Muscle layer of duodenum (tissue), 2 donors: ENCODE data around the gene TMPRSS11A.

Experiments used
- H3K27ac ChIP-seq: one replicate; pipeline ENCODE4 v1.7.0; 2013; ENCODE audit warnings: mild to moderate bottlenecking, low read length
- H3K27me3 ChIP-seq: one replicate; pipeline ENCODE4 v1.7.0; 2013; ENCODE audit warnings: low read depth, mild to moderate bottlenecking, control low read depth, low read length
- H3K36me3 ChIP-seq, 2 donors: one replicate each; pipeline ENCODE4 v1.7.0; 2013; ENCODE audit warnings: low read length in 2 of 2, control low read depth in 1 of 2, mild to moderate bottlenecking in 1 of 2; ENCODE audit not compliant: insufficient read depth in 2 of 2, control insufficient read depth in 1 of 2
- H3K4me1 ChIP-seq, 2 donors: one replicate each; pipeline ENCODE4 v1.7.0; 2013; ENCODE audit warnings: low read length in 2 of 2, mild to moderate bottlenecking in 2 of 2, control low read depth in 1 of 2, moderate library complexity in 1 of 2; ENCODE audit not compliant: insufficient read depth in 2 of 2, control insufficient read depth in 1 of 2
- H3K4me3 ChIP-seq, 2 donors: one replicate each; pipeline ENCODE4 v1.7.0; 2013; ENCODE audit warnings: low read length in 2 of 2, low read depth in 1 of 2, mild to moderate bottlenecking in 1 of 2
- H3K9me3 ChIP-seq, 2 donors: one replicate each; pipeline ENCODE4 v1.7.0; 2013; ENCODE audit warnings: low read length in 2 of 2, control low read depth in 1 of 2, mild to moderate bottlenecking in 1 of 2; ENCODE audit not compliant: control insufficient read depth in 1 of 2
- donor health status: healthy.

Gene TMPRSS11A

GRCh38 chr4:67935888-67936287 lies 27.4 kb downstream of the TMPRSS11A start:
- Histone ChIP-seq H3K27ac (no peak overlapping the region), H3K4me3 (no peak overlapping the region), H3K36me3 (no peaks in the 10 kb centered on the region), H3K9me3 (peaks cover 0 to 3% of the 10 kb centered on the region in 2 donors), H3K27me3 (no peaks in the 10 kb centered on the region), H3K4me1 (no peaks in the 10 kb centered on the region)

DNA sequence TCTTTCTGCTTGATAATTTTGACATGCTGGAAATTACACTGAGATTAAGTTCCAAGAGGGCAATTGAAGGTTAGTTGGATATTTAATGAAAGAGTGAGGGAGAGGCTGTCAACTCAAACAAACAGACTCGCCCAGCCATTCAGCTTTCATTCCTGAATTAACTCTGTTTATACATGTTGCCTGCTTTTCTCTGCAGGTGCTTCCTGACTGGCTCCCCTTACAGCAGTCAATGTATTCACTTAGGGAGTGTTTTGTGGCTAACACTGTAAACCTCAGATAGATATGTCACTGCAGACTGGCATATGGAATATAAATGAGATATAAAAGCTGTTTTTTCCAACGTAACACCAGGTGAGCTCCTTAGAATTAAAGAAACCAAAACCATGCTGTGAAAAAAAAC lies 28.7 kb downstream of the TMPRSS11A start:
- no peak overlapping the region for H3K27ac ChIP-seq

GRCh38 chr4:67933755-67934154 lies 29.5 kb downstream of the TMPRSS11A start:
- no peak overlapping the region for H3K4me3 ChIP-seq
- H3K27me3 ChIP-seq: no peaks in the 10 kb centered on the region
- peaks cover 0 to 3% of the 10 kb centered on the region in 2 donors for H3K9me3 ChIP-seq
- no peaks in the 10 kb centered on the region for H3K36me3 ChIP-seq
- H3K4me1 ChIP-seq: no peaks in the 10 kb centered on the region
- no peak overlapping the region for H3K27ac ChIP-seq

More for the DNA sequence above, 28.7 kb downstream of the TMPRSS11A start:
- H3K36me3 ChIP-seq: no peaks in the 10 kb centered on the region
- no peaks in the 10 kb centered on the region for H3K27me3 ChIP-seq
- peaks cover 0 to 3% of the 10 kb centered on the region in 2 donors for H3K9me3 ChIP-seq
- no peaks in the 10 kb centered on the region for H3K4me1 ChIP-seq
- H3K4me3 ChIP-seq: no peak overlapping the region

GRCh38 chr4:67933038-67933437 lies 30.3 kb downstream of the TMPRSS11A start:
- H3K36me3 ChIP-seq: no peaks in the 10 kb centered on the region
- no peak overlapping the region for H3K27ac ChIP-seq
- H3K9me3 ChIP-seq: peaks cover 0 to 3% of the 10 kb centered on the region in 2 donors
- H3K4me1 ChIP-seq: no peaks in the 10 kb centered on the region
- H3K27me3 ChIP-seq: no peaks in the 10 kb centered on the region
- no peak overlapping the region for H3K4me3 ChIP-seq

GRCh38 chr4:67931256-67931655 lies 32.0 kb downstream of the TMPRSS11A start:
- no peak overlapping the region for H3K4me3 ChIP-seq
- H3K27ac ChIP-seq: no peak overlapping the region
- H3K9me3 ChIP-seq: peaks cover 0 to 2% of the 10 kb centered on the region in 2 donors
- H3K27me3 ChIP-seq: no peaks in the 10 kb centered on the region
- H3K4me1 ChIP-seq: no peaks in the 10 kb centered on the region
- no peaks in the 10 kb centered on the region for H3K36me3 ChIP-seq

- H3K36me3 ChIP-seq: no peaks in the 10 kb centered on the region
- H3K4me3 ChIP-seq: no peak overlapping the region
Observed at GRCh38 chr4:67929426-67929825, 33.9 kb downstream of the TMPRSS11A start.

DNA sequence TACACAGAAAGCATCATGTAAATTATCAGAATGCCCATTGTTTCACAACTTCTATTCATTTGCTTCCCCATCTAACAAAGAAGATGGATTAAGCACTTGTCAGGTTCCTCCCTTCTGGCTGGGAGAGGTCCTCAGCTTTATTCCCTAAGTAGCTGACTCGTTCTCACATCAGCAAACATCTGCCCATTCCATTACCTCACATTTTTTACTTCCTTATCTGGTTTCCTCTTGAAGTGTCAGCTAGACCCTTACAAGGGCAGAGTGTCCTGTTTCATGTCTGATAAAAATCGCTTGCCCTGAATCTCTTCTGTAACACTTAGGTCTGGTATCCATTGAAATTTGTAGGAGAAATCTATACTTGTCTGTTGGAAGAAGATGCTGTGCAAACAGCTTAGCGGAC lies 34.7 kb downstream of the TMPRSS11A start:
- no peaks in the 10 kb centered on the region for H3K36me3 ChIP-seq
- H3K27me3 ChIP-seq: no peaks in the 10 kb centered on the region
- no peaks in the 10 kb centered on the region for H3K4me1 ChIP-seq

More at GRCh38 chr4:67929426-67929825, 33.9 kb downstream of the TMPRSS11A start:
- Histone ChIP-seq H3K9me3 (peaks cover 0 to 2% of the 10 kb centered on the region in 2 donors), H3K27me3 (no peaks in the 10 kb centered on the region), H3K4me1 (no peaks in the 10 kb centered on the region), H3K27ac (no peak overlapping the region)

DNA sequence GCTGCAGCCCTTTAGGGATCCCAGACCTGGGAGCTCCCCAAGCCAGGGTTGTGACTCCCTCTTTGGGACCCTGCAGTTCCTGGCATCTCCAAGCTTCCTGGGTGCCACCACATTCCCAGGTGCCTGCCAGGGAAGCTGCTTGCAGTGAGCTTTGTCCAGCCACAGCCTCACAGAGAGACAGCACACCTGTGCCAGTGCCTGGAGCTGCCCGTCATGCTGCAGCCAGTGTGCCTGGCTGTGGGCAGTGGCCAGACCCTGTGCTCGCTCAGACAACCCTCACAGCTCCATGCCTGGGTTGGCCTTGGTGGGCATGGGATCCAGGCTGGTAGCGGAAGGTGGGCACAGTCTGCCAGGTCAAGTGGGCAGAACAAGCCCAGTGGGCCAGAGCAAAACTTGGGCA lies 36.0 kb downstream of the TMPRSS11A start:
- H3K27me3 ChIP-seq: no peaks in the 10 kb centered on the region
- no peak overlapping the region for H3K27ac ChIP-seq
- H3K36me3 ChIP-seq: no peaks in the 10 kb centered on the region
- H3K4me3 ChIP-seq: no peak overlapping the region
- peaks cover 0 to 2% of the 10 kb centered on the region in 2 donors for H3K9me3 ChIP-seq
- no peaks in the 10 kb centered on the region for H3K4me1 ChIP-seq

More for the DNA sequence above, 34.7 kb downstream of the TMPRSS11A start:
- H3K27ac ChIP-seq: no peak overlapping the region
- H3K9me3 ChIP-seq: peaks cover 0 to 2% of the 10 kb centered on the region in 2 donors
- H3K4me3 ChIP-seq: no peak overlapping the region

DNA sequence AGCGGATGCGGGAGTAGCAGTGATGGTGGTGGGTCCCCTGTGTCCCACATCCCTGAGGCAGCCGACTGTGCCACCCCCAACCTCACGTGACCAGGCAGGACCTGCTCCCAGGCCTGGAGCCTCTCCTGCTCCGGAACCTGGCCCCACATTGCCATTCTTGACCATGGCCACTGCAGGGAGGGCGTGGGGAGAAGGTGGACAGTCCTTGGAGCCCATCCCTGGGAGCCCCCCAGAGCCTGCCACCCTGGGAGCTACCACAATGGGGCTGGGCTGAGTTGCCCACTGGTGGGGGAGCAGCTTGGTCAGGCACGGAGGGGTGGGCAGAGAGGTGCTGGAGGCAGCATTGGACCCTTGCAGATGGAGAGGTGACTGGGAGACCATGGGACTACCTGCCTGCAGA lies 36.8 kb downstream of the TMPRSS11A start:
- Histone ChIP-seq H3K27me3 (no peaks in the 10 kb centered on the region), H3K4me1 (no peaks in the 10 kb centered on the region), H3K9me3 (peaks cover 0 to 2% of the 10 kb centered on the region in 2 donors), H3K27ac (no peak overlapping the region), H3K4me3 (no peak overlapping the region), H3K36me3 (no peaks in the 10 kb centered on the region)

DNA sequence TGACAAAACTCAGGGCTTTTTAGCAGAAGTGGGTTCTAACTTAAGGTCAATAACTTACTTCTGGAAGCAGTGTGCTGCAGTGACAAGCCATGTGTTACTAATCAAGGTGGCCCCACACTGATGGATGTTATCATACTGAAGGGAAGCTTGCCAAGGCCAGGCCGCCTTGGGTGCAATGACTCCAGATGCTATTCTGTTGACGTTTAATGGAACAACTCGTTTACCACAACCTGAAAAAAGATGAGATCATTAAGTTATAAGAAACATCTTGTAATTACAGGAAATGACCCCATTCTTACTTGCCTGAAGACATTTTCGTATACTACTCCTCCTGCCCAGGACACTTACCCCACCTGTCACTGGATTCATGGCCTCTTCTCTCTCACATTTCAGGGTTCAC lies 40.6 kb downstream of the TMPRSS11A start:
- H3K27me3 ChIP-seq: no peaks in the 10 kb centered on the region
- no peak overlapping the region for H3K4me3 ChIP-seq
- no peaks in the 10 kb centered on the region for H3K36me3 ChIP-seq
- no peak overlapping the region for H3K27ac ChIP-seq
- H3K4me1 ChIP-seq: no peaks in the 10 kb centered on the region
- H3K9me3 ChIP-seq: peaks cover 0 to 2% of the 10 kb centered on the region in 2 donors

DNA sequence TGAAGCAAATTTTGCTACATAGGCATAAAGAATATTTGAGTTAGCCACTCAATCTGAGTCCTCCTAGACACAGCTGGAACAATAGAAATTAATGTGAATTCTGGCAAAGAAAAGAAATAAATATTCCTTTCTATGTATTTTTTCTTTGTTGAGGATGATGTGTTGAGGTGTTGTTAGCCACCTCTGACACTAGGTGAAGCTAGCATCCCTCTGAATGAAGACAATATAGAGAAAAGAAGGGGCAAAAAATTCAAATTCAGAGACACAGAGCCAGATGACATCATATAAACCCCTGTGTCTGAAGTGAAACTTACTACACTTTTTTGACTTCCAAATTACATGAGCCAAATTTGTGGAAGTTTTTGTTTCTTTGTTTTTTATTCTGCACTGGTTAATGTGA lies 44.9 kb downstream of the TMPRSS11A start:
- Histone ChIP-seq H3K36me3 (no peaks in the 10 kb centered on the region), H3K27me3 (no peaks in the 10 kb centered on the region), H3K4me1 (no peaks in the 10 kb centered on the region), H3K27ac (no peak overlapping the region), H3K4me3 (no peak overlapping the region), H3K9me3 (no peaks in the 10 kb centered on the region)

GRCh38 chr4:67915400-67915966 lies 47.8 kb downstream of the TMPRSS11A start:
- no peak overlapping the region for H3K27ac ChIP-seq
- H3K4me1 ChIP-seq: no peaks in the 10 kb centered on the region
- H3K27me3 ChIP-seq: no peaks in the 10 kb centered on the region
- no peaks in the 10 kb centered on the region for H3K36me3 ChIP-seq
- H3K4me3 ChIP-seq: no peak overlapping the region
- H3K9me3 ChIP-seq: no peaks in the 10 kb centered on the region
